ENCODE data around the gene SART3. TPM values are rescaled to one million over a fixed set of nuclear protein-coding genes. Genes with fewer than 3 reads are reported as not detected.

The SART3 gene
- total and polyA plus RNA-seq, 10 donors = 13.1 to 118 (median 64.9) TPM

GRCh38 chr12:108603743-108604142 lies 42.8 kb upstream of the SART3 start:
- Histone ChIP-seq H3K27ac (no peak overlapping the region), H3K4me3 (no peak overlapping the region), H3K9me3 (no peaks in the 10 kb centered on the region), H3K36me3 (no peaks in the 10 kb centered on the region), H3K4me1 (no peaks in the 10 kb centered on the region), H3K27me3 (replicated peaks in 1 of 7) (peaks cover 0 to 12% (median 0%) of the 10 kb centered on the region in 7 donors)
- intact Hi-C loops (cut with DNase I; ENCODE audit: low total_unique reads) = no loop called here
- DNase-seq = no peak
- WGBS, 5 donors = 84 to 92% (median 90%) methylated on average over 3 to 4 of the region's 4 CpGs
- TF ChIP-seq POLR2A (IDR thresholded peaks at IDR 0.05) (no peak), POLR2AphosphoS5 (IDR thresholded peaks at IDR 0.05) (no peak), CTCF (IDR thresholded peaks at IDR 0.05 in 8 of 11, conservative IDR thresholded peaks at IDR 0.05 in 3 of 11) (no peak)

GRCh38 chr12:108602976-108603704 lies 42.2 kb upstream of the SART3 start:
- intact Hi-C loops (cut with DNase I; ENCODE audit: low total_unique reads) = no loop called here
- H3K36me3 ChIP-seq = no peaks in the 10 kb centered on the region
- H3K27me3 ChIP-seq (replicated peaks in 1 of 7) = peaks cover 0 to 6% (median 0%) of the 10 kb centered on the region in 7 donors
- H3K27ac ChIP-seq = no peak overlapping the region
- H3K9me3 ChIP-seq = no peaks in the 10 kb centered on the region
- H3K4me3 ChIP-seq = no peak overlapping the region
- DNase-seq = no peak
- WGBS, 5 donors = 87 to 94% (median 92%) methylated on average over 12 to 15 of the region's 15 CpGs
- no peak for TF ChIP-seq POLR2AphosphoS5 (IDR thresholded peaks at IDR 0.05)
- no peak for TF ChIP-seq CTCF (IDR thresholded peaks at IDR 0.05 in 8 of 11, conservative IDR thresholded peaks at IDR 0.05 in 3 of 11)
- TF ChIP-seq POLR2A (IDR thresholded peaks at IDR 0.05) = no peak
- peaks cover 0 to 5% (median 0%) of the 10 kb centered on the region in 6 donors for H3K4me1 ChIP-seq

- Histone ChIP-seq H3K36me3 (no peaks in the 10 kb centered on the region), H3K9me3 (no peaks in the 10 kb centered on the region), H3K4me3 (no peak overlapping the region), H3K4me1 (peaks cover 0 to 14% (median under 1%) of the 10 kb centered on the region in 6 donors), H3K27ac (no peak overlapping the region), H3K27me3 (replicated peaks in 1 of 7) (no peaks in the 10 kb centered on the region)
- TF ChIP-seq POLR2A (IDR thresholded peaks at IDR 0.05) (no peak), POLR2AphosphoS5 (IDR thresholded peaks at IDR 0.05) (no peak), CTCF (IDR thresholded peaks at IDR 0.05 in 8 of 11, conservative IDR thresholded peaks at IDR 0.05 in 3 of 11) (no peak)
- 91 to 99% (median 94%) methylated on average over 9 of the region's 9 CpGs for WGBS, 5 donors
- intact Hi-C loops (cut with DNase I; ENCODE audit: low total_unique reads) = no loop called here
- DNase-seq = no peak
Measured at GRCh38 chr12:108602209-108602705, 41.3 kb upstream of the SART3 start.

GRCh38 chr12:108600702-108601007 lies 39.7 kb upstream of the SART3 start:
- Histone ChIP-seq H3K27ac (no peak overlapping the region), H3K4me1 (peaks cover 0 to 22% (median 3%) of the 10 kb centered on the region in 6 donors), H3K9me3 (no peaks in the 10 kb centered on the region), H3K36me3 (no peaks in the 10 kb centered on the region), H3K27me3 (replicated peaks in 1 of 7) (no peaks in the 10 kb centered on the region), H3K4me3 (no peak overlapping the region)
- 67 to 78% (median 73%) methylated on average over 4 of the region's 4 CpGs for WGBS, 5 donors
- intact Hi-C loops (cut with DNase I; ENCODE audit: low total_unique reads) = no loop called here
- TF ChIP-seq POLR2A (IDR thresholded peaks at IDR 0.05) = no peak
- TF ChIP-seq CTCF (IDR thresholded peaks at IDR 0.05 in 8 of 11, conservative IDR thresholded peaks at IDR 0.05 in 3 of 11) = no peak
- no peak for TF ChIP-seq POLR2AphosphoS5 (IDR thresholded peaks at IDR 0.05)
- no peak for DNase-seq
